Glomerular endothelial cell (primary cell): ENCODE results near the gene COL4A1. TPM values are rescaled to one million over a fixed set of nuclear protein-coding genes. Genes with fewer than 3 reads are reported as not detected.
A peak's percentile ranks its signal among the peaks of the same experiment; 100 is the strongest.

ENCODE experiments used
- DNase-seq: peaks from one replicate; pipeline ENCODE4 v3.0.0-alpha.2; 2011; ENCODE audit warnings: low read depth, low spot score; ENCODE audit errors: extremely low read depth
- total RNA-seq: library from RNA; depleted of rRNA; stranded (reverse); fragments of >200 nt; gene quantifications from 2 replicates; pipeline ENCODE4 v1.2.3, GENCODE V29; 2015

COL4A1 gene
- total RNA-seq, 1 donor from 2014 or later, result 4,558 TPM

DNA sequence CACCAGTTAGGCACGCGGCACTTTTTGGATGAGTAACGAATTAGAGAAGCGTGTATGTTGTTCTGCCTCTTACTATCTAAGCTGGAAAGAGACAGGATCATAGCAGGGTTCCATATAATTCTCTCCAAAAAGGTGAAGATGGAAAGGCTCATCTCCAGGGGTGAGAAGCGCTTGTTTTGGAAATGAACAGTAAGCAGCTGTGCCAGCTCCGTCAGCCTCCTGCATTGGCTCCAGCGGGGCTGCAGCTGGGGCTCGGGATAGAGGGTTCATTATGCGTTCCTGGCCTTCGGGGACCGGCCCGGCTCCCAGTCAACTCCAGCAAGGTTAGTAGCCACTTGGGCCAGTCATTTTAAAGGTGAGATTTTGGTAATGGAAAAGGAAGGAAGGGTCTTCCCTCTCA, 155.5 kb downstream of the COL4A1 start:
- DNase-seq, result no peak

DNA sequence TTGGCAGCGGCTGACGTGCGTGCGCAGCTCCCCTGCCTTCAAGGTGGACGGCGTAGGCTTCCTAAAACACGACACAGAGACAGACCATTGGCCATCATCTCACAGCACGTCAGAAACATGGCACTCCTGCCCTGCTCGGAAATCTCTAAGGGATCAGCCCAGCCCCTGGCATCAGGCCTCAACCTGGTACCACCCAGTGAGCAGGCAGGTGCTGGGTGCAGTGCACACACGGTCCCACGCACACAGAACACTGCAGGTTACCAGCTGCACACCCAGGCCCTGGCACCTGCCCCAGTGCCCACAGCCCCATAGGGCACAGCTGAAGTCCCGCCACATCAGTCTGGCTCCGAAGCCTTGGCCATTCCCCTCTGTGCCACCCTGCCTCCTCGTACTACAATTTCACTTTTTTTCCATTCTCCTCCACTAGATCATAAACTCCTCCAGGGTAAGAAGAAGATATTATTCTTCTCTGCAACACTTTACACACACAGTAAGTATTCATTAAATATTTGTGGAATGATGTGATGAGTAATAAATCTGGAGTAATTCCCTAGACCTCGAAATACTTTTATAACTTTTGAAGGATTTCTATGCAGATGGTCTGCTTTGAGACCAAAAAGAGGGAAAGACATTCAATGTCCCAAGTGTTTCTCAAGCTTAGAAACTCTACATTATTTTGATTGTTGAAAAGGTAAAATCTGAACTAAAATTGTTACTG, 156.4 kb downstream of the COL4A1 start:
- DNase-seq, result no peak

DNA sequence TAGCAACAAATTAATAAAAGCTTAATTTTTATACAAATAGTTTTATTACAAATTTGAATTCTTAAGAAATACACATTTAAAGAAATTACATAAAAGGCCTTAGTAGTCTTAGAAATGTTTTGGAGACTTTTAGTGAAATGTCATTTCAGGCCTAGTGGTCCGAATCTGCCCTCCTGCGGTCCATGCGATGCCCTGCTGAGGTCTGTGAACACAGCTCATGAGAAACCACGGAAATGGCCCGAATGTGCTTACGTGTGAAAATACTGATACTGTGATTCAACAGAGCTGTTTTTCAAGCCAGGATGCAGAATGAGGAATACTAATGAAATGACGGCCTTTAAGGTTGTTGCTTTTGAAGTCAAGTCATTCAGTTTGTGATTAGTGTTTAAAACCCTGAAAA, 157.9 kb downstream of the COL4A1 start:
- DNase-seq, result no peak

DNA sequence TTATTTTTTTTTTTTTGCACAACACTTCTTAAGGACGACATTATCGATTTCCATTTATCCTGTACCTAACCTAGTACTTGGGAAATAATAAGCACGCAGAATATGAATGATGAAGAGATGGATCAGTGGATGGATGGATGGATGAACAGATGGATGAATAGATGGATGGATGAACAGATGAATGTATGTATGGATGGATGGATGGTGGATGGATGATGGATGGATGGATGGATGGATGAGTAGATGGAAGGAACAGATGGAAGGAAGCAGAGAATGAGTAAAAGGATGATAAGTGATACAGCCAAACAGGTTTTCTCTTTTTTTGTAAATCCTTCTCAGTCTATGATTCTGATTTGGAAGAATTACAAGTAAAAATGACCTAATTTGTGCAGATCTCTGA, 166.9 kb downstream of the COL4A1 start:
- no peak for DNase-seq

DNA sequence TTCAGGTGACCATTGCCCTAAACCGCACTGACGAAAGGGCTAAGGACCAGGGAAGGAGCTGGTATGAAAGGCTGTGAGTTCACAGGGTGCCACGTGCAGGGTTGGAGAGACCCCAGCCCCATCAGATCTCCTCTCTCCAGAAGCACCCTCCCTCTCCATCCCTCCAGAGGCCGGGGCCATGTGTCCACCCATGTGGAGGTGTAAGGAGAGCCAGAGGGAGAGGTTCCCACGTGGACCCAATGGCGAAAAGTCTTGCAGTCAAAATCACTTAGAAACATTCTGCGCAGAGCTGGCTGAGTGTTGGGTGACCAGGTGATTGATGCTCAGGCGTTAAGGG, 168.3 kb downstream of the COL4A1 start:
- no peak for DNase-seq

DNA sequence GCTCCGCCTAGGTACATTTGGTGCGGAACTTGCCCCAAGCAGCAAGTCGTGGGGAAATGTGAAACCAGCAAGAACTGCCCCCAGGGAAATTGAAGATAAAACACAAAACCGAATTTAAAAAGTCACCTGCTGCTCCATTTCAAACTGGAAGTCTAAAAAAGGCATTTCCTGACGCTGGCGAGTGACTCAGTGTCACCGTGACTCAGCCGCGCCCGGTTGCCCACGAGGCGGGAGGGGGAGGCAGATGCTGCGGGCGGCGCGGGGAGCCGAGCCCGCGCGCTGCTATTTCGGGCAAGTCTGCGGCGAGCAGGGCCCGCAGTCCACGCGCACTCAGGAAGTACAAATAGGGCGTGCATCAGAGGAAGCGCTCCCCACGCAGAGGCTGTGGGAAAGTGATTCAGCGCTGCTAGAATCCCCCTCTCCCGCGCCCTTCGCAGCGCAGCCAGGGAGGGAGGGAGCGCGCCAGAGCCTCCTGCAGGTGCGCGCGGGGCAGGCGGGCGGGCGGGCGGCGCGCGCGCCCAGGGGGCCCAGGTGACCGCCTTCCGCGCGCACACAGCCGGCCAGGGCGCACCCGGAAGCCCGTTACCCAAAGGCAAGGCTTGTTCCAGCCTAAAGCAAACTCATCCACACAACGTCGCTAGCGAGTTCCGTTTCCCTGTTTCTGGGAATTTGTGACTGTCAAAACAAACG, 168.8 kb downstream of the COL4A1 start:
- DNase-seq, result no peak

DNA sequence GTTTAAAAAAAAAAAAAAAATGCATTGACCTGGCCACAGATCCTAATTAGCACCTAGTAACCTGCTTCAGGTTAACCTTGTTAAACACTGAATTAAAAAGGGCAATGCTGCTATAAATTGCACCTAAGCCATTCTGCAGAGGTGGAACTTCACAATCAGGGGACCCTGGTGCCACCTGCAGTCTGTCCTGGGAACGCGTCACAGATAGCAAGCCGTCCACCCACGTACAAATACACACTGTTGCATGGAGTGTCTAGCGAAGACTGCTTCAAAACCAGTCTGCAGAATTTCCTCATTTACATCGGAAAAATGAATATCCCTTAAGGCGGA, 169.3 kb downstream of the COL4A1 start:
- DNase-seq, result no peak

DNA sequence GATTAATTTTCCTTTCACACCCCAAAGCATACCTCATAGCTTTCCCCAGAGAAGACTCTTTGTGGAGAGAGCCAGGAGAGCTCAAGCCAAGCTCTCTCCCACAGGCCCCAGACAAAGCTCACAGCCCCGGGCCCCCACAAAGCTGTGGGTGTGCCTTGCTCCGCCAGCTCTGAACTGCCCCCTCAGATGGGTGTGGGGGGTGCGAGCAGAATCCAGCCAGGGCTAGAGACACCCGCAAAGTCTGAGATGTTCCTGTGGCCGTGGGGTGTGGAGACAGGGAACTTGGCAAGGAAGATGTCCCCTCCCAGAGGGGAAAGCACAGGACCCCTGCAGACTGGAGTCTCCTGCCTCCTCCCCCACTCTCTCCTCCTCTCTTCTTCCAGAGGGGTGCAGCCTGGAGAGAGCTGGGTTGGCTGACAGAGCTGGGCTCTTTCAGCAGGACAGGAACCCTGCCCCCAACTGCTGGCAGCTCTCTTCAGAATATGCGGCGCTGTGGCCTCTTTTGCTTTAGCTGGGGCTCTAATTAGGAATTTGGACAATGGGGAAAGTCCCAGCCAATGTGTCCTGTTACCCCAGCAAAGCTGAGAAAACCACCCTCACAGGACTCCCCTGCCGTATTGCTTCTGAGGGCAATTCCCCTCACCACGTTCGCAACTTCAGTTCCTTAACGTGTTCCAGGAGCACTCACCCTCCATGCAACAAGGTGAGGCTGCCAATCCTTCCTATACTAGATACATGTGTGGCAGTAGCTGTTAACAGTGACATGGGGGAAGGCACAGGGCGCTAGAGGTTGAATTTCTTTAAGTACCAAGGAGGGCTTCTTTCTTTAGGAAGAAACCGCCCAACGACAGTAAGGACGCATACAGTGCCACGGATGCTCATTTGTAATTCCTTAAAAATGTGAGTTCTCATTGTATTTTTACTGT, 170.0 kb downstream of the COL4A1 start:
- no peak for DNase-seq

DNA sequence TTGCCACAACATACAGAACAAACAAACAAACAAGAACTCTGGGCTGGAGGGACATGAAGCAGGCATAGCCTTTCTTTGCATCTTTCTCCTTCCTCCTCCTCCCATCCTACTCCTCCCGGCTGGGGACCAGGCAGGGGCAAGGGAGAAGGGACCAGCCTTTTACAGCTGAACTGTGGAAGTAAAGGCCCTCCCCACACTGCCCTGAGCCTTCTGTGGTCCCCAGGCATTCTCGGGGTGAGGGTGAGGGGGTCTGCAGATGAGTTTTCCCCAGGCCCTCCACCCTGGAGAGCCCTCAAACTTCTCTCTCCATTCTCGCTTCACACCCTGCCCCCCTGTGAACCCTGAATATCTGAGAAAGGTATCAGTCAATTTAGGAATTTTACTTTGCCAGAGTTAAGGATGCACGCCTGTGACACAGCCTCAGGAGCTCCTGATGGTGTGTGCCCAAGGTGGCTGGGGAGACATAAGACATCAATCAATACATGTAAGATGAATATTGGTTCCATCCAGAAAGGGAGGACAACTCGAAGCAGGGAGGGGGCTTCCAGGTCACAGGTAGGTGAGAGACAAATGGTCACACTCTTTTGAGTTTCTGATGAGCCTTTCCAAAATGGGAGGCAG, 170.9 kb downstream of the COL4A1 start:
- DNase-seq, result no peak

DNA sequence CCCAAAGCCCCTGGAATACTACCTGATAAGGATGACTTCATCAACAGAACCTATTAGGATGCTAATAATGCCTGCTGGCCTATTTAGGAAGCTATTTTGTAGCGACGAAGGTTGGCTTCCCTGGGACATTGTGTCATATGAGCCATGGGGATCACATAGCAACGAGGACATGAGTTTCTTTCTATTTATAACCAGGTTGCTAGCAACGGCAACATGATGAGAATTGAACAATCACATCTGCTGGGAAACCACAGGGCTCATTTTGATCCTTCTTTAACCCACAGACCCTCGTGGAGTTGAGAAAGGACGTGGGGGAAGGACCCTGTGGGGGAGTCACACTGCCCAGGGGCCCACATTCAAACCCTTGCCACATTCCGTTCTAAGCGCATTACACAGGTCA, 172.2 kb downstream of the COL4A1 start:
- no peak for DNase-seq

DNA sequence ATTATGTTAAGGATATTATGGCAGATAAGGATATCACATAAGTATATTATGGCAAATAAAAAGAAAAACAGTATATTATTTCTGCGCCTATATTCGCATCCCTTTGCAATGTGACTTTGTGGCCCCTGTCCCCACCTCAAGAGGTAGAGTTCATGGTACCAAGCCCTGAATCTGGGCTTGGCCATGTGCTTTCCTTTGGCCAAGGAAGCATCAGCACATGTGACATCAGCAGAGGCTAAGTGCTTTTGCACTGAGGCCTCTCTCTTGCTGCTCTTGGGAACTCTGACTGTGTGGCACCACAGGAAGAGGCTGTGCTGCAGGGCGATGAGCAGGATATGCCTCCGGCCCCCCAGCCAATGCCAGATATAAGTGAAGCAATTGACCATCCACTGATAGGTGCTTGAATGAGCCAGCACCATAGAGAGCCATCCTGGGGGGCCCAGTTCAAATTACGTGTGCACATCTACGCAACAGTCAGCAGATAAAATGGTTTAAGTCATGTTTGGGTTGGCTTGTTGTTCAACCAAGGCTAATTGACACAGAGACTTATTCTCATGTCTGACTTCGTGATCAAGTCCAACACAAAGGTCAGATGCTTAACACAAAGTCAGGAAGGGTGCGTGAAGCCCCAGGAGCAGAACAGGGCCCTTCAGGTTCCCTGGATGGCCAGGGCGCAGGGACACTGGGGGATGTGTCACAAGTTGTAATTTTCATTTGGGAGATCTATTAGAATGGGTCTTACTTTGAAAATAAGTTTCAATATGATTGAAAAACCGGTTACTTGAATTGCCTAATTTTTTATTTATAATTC, 173.3 kb downstream of the COL4A1 start:
- no peak for DNase-seq

DNA sequence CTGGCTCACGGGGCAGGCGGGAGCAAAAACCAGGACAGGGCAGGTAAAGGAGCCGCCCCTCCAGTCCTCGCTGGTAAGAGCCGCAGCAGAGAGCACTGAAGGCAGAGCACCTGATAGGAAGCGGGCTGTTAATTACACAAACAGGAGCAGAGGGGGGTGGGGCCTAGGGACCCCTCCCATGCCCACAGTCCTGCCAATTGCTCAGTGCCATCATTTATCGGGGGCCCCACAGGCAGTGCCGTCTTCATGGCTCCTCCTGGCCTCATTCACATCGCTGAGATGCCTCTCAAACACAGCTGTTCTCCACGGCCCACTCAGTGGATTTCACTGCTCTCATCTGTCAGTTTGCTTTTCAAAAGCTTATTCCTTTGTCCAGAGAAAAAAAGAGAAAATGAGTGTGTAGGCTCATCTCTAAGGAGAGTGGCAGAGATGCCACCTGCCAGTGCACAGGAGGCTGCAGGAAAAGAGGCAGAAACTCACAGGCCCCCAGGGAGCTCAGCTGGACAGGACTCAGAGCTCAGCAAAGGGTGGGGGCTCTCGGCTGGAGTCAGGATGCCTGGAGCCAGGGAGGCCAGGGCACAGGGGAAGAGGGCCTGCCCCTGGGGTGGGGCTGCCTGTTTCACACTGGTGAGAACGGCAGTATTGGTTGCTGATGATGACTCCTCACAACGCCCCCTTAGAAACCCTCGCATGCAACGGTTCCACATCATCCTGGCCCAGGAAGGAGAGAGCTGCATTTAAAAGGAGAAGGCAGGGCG, 174.6 kb downstream of the COL4A1 start:
- no peak for DNase-seq

DNA sequence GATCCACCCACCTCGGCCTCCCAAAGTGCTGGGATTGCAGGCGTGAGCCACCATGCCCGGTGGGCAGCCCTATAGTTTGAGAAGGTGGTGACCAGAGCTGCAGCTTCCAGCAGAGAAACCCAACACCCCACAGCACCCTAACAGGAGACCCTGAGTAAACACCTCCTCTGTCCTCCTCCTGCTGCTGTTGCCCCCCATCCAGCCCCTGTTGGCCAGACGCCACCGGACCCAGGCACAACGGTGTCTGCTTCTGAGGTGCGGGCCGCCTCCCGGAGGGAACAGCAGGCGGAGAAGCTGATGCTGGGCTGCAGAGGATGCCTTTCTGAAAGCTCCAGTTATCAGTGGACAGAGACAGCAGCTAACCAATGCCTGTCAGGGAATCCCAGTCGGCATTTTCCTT, 175.5 kb downstream of the COL4A1 start:
- no peak for DNase-seq

DNA sequence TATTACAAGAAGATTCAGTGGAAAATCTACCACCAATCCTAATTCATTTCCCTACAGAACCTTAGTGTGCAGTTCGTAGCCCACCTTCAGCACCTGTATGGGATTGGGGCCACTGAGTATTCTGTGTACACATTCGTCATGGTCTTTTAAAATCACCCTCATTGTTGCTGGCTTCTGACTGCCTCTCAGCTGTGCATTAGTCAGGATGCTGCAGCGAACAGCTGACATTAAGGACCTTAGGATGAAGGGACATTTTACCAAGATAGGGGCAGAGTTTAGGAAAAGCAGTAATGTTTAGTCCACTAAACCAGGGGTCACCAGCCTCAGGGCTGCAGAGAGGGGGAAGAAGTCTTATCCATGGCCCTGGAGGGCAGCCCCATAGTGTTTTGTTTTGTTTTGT, 176.5 kb downstream of the COL4A1 start:
- DNase-seq, result no peak

DNA sequence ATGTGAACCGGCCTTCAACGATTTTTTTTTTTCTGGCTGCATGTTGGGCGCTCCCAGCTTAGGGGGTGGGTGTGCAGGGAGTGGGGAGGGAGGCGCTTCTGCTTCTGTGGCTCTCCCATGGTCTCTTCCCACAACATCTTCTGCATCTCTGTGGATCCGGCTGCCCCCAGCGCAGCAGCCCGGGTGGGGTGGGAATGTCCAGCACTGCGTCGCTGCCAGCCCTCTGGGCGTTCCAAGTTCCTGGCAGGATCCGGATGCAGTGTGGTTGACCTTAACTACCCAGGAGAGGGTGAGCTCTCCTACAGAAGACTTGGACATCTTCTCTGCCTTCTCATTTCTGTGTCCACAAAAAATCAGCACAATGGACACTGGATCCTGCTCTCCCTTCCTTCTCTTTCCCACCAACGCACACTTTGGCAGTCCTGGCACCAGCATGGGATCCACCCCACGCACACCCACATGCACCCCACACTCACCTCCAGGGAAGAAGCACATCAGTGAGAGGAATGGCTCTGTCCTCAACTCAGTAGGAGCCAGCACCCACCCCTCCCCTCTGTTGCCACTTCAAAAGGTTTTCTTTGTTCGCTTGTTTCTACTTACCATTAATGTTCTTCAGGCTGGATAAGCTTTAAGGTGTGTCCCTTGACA, 177.3 kb downstream of the COL4A1 start:
- DNase-seq, result no peak

DNA sequence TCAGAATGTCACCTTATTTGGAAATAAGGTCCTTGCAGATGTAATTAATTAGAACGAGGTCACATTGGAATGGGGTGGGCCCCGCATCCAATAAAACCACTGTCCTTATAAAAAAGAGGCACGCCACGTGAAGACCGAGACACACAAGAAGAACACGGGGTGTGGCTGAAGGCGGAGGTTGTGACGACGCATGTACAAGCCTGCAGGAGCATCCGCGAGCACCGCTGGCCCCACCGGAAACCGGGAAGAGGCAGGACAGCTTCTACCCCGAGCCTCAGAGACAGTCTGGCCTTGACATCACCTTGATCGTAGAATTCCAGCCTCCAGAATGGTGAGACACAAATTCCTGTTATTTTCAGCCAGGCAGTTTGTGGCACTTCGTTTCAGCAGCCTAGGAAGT, 177.9 kb downstream of the COL4A1 start:
- no peak for DNase-seq

DNA sequence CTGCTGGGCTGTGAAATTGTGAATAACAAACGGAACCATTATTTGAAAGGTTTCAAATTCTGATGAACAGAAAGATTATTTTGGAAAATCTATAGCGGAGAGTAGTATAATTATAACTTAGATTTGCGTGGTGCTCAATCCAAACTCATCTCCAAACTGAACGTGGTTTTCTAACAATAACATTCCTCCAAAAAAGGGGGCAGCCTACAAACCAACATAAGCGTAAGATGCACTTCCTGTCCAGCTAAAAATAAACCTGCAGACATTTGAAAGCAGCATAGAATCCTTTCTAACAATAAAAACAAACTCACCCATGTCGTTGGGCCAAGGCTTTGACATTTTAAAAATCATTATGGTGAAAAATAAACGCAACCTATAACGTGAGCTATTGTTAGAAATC, 178.4 kb downstream of the COL4A1 start:
- DNase-seq, result no peak

DNA sequence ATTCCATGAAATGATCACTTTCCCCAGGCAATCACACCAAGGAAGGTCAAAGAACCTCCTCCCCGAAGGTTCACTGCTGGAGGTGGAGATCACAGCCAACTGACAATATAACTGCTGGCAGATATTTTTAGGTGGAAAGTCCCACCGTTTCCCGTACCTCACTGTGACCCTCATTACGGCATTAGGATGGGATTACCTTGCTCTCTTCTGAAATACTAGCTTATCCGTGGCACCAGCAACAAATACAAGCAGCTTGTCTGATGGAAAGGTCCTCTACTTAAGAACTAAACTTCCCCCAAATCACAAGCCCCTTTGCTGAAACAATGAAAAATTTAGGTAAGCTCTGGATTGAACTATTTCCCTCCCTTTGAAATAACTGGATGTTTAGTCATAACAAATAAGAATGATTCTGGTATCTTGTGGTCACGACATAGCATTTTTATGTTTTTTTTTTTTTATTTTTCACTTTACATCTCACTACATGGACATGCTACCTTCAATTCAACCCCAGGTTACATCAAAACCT, 178.9 kb downstream of the COL4A1 start:
- no peak for DNase-seq

DNA sequence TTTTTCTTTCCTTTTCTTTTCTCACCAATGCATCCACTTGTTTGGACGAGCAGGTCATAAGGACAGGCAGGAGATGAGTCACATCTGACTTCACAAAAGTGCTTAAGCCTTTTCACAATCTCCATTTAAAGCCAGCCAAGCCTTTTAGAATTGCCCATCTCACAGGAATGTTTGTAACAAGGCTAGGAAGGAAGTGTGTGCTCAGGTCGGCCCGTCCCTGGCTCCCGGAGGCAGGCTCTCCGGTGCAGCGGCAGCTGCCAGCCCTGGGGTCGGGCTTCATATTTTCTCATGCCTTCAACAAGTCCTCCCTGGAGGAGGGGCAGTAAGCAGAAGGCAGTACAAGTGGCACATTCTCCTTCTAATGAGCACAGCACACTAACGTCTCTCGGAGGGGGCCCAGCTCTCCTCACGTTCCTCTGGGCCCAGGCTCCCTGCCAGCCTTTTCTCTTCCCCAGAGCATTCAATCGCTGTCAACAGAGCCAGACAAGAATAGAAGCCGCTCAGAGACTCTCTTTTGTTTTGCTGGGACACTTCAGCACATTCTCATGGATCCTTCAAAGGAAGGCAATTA, 180.5 kb downstream of the COL4A1 start:
- DNase-seq, result peak; percentile 96
